Neural cell (in vitro differentiated cells): ENCODE measurements around the gene KATNIP. TPM values are rescaled to one million over a fixed set of nuclear protein-coding genes. Genes with fewer than 3 reads are reported as not detected.

ENCODE experiments used
- H2AFZ ChIP-seq: fragments of 200-600, 300-800 bp; sonication (generic), shearing (Covaris generic); 2 replicates; pipeline ENCODE4 v1.6.0; 2014; ENCODE audit warnings: low read depth, mild to moderate bottlenecking, antibody characterized with exemption, low read length, moderate library complexity
- H3F3A ChIP-seq: fragments of 200-600 bp; shearing (Covaris generic); 2 replicates; pipeline ENCODE4 v1.6.1; 2016; ENCODE audit warnings: mild to moderate bottlenecking, moderate library complexity, mixed read lengths, antibody characterized with exemption, low read length; ENCODE audit not compliant: insufficient read depth, poor library complexity, severe bottlenecking
- H3K27ac ChIP-seq: fragments of 200-600, 300-800 bp; sonication (generic), shearing (Covaris generic); 2 replicates; pipeline ENCODE4 v1.5.1; 2014; ENCODE audit warnings: mild to moderate bottlenecking, low read length, moderate library complexity
- H3K27me3 ChIP-seq: fragments of 300-800, 200-600 bp; sonication (generic), shearing (Covaris generic); 2 replicates; pipeline ENCODE4 v1.6.0; 2014; ENCODE audit warnings: mild to moderate bottlenecking, low read depth, low read length, moderate library complexity; ENCODE audit not compliant: insufficient read depth
- H3K36me3 ChIP-seq: fragments of 300-800, 200-600 bp; sonication (generic), shearing (Covaris generic); 2 replicates; pipeline ENCODE4 v1.5.1; 2014; ENCODE audit warnings: mild to moderate bottlenecking, antibody characterized with exemption, low read length, moderate library complexity; ENCODE audit not compliant: insufficient read depth
- H3K4me2 ChIP-seq: fragments of 300-800, 200-600 bp; sonication (generic), shearing (Covaris generic); 2 replicates; pipeline ENCODE4 v1.6.0; 2014; ENCODE audit warnings: mild to moderate bottlenecking, low read length
- H3K4me3 ChIP-seq: fragments of 300-800, 200-600 bp; sonication (generic), shearing (Covaris generic); 2 replicates; pipeline ENCODE4 v1.5.1; 2014; ENCODE audit warnings: mild to moderate bottlenecking, low read length, moderate library complexity
- H3K79me2 ChIP-seq: fragments of 200-600 bp; shearing (Covaris generic); replicated peaks from 2 replicates; pipeline ENCODE4 v1.6.0; 2014; ENCODE audit warnings: mild to moderate bottlenecking, low read length, moderate library complexity; ENCODE audit not compliant: insufficient read depth
- H3K9ac ChIP-seq: fragments of 300-800, 200-600 bp; sonication (generic), shearing (Covaris generic); 2 replicates; pipeline ENCODE4 v1.6.1; 2016; ENCODE audit warnings: mild to moderate bottlenecking, low read length, mixed read lengths
- H3K9me2 ChIP-seq: fragments of 200-600 bp; shearing (Covaris generic); 2 replicates; pipeline ENCODE4 v1.6.1; 2016; ENCODE audit warnings: mild to moderate bottlenecking, low read length, mixed read lengths; ENCODE audit not compliant: insufficient read depth
- H3K9me3 ChIP-seq: fragments of 200-600, 300-800 bp; sonication (generic), shearing (Covaris generic); 2 replicates; pipeline ENCODE4 v1.6.1; 2016; ENCODE audit warnings: mild to moderate bottlenecking, mixed run types, low read length, moderate library complexity, mixed read lengths
- H4K20me1 ChIP-seq: fragments of 200-600 bp; shearing (Covaris generic); 2 replicates; pipeline ENCODE4 v1.6.1; 2016; ENCODE audit warnings: mild to moderate bottlenecking, mixed run types; ENCODE audit not compliant: insufficient read depth
- CTCF ChIP-seq: fragments of 450-650 bp; IDR thresholded peaks from 2 replicates; pipeline ENCODE4 v1.5.1; 2014; ENCODE audit warnings: antibody characterized with exemption, mild to moderate bottlenecking, moderate library complexity; ENCODE audit not compliant: poor library complexity, severe bottlenecking
- EZH2 ChIP-seq: fragments of 200-600, 300-800 bp; shearing (Covaris generic), sonication (generic); IDR thresholded peaks from 2 replicates; pipeline ENCODE4 v1.6.1; 2014; ENCODE audit warnings: antibody characterized with exemption, low read length, borderline replicate concordance, mild to moderate bottlenecking; ENCODE audit not compliant: insufficient read depth, poor library complexity, severe bottlenecking
- MXI1 ChIP-seq: fragments of 450-650 bp; conservative IDR thresholded peaks from 2 replicates; pipeline ENCODE4 v1.6.1; 2014; ENCODE audit warnings: antibody characterized with exemption, mild to moderate bottlenecking; ENCODE audit not compliant: poor library complexity, severe bottlenecking
- POLR2AphosphoS5 ChIP-seq: IDR thresholded peaks from 2 replicates; pipeline ENCODE4 v1.6.1; 2012
- RAD21 ChIP-seq: fragments of 450-650 bp; conservative IDR thresholded peaks from 2 replicates; pipeline ENCODE4 v1.6.1; 2014; ENCODE audit warnings: antibody characterized with exemption, mild to moderate bottlenecking, moderate library complexity
- SMC3 ChIP-seq: fragments of 450-650 bp; conservative IDR thresholded peaks from 2 replicates; pipeline ENCODE4 v1.6.1; 2014; ENCODE audit warnings: antibody characterized with exemption, mild to moderate bottlenecking, moderate library complexity; ENCODE audit not compliant: poor library complexity
- TAF1 ChIP-seq: IDR thresholded peaks from 2 replicates; pipeline ENCODE4 v1.6.1; 2012; ENCODE audit warnings: low read depth
- polyA plus RNA-seq: library from polyadenylated mRNA; depleted of rRNA; stranded (reverse); fragments of >200 nt; gene quantifications from 2 replicates; pipeline ENCODE4 v1.2.3, GENCODE V29; 2014
- TF ChIP-seq, protein P1 (sequence below): IDR thresholded peaks from 2 replicates; pipeline ENCODE4 v1.6.1; 2012; ENCODE audit warnings: borderline replicate concordance

Gene KATNIP
- polyA plus RNA-seq, 1 donor from 2014 or later: 6.4 TPM

DNA sequence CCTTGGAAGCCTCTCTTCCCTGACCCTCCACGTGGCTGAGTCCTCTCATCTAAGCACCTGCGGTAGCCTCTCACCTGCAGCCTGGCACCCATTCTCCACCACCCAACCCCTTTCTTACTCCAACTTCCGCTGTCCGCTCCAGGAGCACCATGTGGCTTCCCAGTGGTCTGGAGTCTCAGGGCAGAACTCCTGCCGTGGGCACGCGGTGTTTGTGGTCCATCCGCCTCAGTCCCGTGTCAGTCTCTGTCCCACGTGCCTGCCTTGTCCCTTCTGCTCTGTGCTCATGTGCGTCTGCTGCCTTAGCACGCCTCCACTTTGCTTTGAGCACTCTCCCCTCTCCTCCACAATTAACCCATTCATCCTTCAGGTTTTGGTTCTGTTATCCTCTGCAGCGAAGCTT is 49.7 kb downstream of the KATNIP start:
- Histone ChIP-seq H3K4me3 (no peak overlapping the region), H3K27ac (no peak overlapping the region), H3K4me2 (no peak overlapping the region), H3K27me3 (no peaks in the 10 kb centered on the region), H3K9me3 (no peaks in the 10 kb centered on the region), H2AFZ (no peak overlapping the region), H3K79me2 (no peaks in the 10 kb centered on the region), H3K9me2 (no peaks in the 10 kb centered on the region), H4K20me1 (no peaks in the 10 kb centered on the region), H3K9ac (no peak overlapping the region), H3K36me3 (no peaks in the 10 kb centered on the region), H3F3A (no peaks in the 10 kb centered on the region)
- TF ChIP-seq SMC3: no peak
- no peak for TF ChIP-seq TAF1
- TF ChIP-seq CTCF: no peak
- TF ChIP-seq POLR2AphosphoS5: no peak
- no peak for TF ChIP-seq EZH2
- TF ChIP-seq, protein P1, sequence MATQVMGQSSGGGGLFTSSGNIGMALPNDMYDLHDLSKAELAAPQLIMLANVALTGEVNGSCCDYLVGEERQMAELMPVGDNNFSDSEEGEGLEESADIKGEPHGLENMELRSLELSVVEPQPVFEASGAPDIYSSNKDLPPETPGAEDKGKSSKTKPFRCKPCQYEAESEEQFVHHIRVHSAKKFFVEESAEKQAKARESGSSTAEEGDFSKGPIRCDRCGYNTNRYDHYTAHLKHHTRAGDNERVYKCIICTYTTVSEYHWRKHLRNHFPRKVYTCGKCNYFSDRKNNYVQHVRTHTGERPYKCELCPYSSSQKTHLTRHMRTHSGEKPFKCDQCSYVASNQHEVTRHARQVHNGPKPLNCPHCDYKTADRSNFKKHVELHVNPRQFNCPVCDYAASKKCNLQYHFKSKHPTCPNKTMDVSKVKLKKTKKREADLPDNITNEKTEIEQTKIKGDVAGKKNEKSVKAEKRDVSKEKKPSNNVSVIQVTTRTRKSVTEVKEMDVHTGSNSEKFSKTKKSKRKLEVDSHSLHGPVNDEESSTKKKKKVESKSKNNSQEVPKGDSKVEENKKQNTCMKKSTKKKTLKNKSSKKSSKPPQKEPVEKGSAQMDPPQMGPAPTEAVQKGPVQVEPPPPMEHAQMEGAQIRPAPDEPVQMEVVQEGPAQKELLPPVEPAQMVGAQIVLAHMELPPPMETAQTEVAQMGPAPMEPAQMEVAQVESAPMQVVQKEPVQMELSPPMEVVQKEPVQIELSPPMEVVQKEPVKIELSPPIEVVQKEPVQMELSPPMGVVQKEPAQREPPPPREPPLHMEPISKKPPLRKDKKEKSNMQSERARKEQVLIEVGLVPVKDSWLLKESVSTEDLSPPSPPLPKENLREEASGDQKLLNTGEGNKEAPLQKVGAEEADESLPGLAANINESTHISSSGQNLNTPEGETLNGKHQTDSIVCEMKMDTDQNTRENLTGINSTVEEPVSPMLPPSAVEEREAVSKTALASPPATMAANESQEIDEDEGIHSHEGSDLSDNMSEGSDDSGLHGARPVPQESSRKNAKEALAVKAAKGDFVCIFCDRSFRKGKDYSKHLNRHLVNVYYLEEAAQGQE: no peak
- TF ChIP-seq MXI1: no peak
- TF ChIP-seq RAD21: no peak

Other genes with a start within 250 kb of the KATNIP start
- 0.07 and 0.18 TPM in 2 replicates for gene IL4R, start 236.2 kb upstream of the KATNIP start, polyA plus RNA-seq
- gene IL21R, start 148.0 kb upstream of the KATNIP start, polyA plus RNA-seq: 0.08 TPM in 1 of 2 replicates, not detected in the other
- gene GTF3C1, start 231 bp upstream of the KATNIP start, polyA plus RNA-seq: 44.4 and 54.0 TPM in 2 replicates